ENCODE data around the gene CSGALNACT2.

DNA sequence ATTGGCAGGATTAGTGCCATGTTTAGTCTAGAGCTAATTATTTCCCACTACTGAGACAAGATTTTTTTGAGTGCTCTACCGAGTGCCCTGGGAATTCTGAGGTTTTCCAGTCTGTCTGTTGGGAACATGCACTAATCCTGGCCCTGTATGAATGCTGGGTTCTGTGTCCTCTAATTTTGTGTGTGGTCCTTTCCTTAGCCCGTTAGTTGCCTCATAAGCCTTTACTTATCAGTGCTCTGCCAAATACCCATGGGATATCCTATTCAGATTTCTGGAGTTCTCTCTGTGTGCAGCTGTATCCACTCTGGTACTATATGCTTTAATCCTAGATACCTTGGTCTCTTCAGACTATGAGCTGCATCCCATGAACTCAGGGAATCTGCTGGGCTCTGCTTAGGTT is 13.1 kb downstream of the CSGALNACT2 start:
- TF ChIP-seq CTCF (IDR thresholded peaks at IDR 0.05) (no peak), NR1H2 (CRISPR knock-in tag; IDR thresholded peaks at IDR 0.05) (no peak), NFYB (CRISPR knock-in tag; conservative IDR thresholded peaks at IDR 0.05; ENCODE audit: low read depth) (no peak), FOXJ3 (CRISPR knock-in tag; IDR thresholded peaks at IDR 0.05; ENCODE audit: borderline replicate concordance) (no peak), PRRX2 (CRISPR knock-in tag; IDR thresholded peaks at IDR 0.05) (no peak), MYBL2 (CRISPR knock-in tag; IDR thresholded peaks at IDR 0.05) (no peak)
